ENCODE measurements around the gene ASIC2.

Gene ASIC2

DNA sequence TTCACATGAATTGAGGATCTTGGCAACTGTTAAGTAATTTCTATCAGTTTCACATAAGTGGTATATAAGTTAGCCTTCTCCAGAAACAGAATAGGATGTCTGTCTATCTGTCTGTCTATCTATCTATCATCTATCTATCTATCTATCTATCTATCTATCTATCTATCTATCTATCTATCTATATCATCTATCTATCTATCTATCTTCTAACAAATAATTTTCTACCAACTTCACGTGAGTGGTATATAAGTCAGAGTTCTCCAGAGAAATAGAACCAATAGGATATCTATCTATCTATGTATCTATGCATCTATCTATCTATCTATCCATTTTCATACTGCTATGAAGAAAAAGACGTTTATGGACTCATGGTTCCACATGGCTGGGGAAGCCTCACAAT is 312.9 kb downstream of the ASIC2 start:
- no peak for TF ChIP-seq CSRNP3 (CRISPR knock-in tag; IDR thresholded peaks at IDR 0.05)
- TF ChIP-seq PATZ1 (CRISPR knock-in tag; IDR thresholded peaks at IDR 0.05; ENCODE audit: borderline replicate concordance) = no peak
- TF ChIP-seq, protein P1, sequence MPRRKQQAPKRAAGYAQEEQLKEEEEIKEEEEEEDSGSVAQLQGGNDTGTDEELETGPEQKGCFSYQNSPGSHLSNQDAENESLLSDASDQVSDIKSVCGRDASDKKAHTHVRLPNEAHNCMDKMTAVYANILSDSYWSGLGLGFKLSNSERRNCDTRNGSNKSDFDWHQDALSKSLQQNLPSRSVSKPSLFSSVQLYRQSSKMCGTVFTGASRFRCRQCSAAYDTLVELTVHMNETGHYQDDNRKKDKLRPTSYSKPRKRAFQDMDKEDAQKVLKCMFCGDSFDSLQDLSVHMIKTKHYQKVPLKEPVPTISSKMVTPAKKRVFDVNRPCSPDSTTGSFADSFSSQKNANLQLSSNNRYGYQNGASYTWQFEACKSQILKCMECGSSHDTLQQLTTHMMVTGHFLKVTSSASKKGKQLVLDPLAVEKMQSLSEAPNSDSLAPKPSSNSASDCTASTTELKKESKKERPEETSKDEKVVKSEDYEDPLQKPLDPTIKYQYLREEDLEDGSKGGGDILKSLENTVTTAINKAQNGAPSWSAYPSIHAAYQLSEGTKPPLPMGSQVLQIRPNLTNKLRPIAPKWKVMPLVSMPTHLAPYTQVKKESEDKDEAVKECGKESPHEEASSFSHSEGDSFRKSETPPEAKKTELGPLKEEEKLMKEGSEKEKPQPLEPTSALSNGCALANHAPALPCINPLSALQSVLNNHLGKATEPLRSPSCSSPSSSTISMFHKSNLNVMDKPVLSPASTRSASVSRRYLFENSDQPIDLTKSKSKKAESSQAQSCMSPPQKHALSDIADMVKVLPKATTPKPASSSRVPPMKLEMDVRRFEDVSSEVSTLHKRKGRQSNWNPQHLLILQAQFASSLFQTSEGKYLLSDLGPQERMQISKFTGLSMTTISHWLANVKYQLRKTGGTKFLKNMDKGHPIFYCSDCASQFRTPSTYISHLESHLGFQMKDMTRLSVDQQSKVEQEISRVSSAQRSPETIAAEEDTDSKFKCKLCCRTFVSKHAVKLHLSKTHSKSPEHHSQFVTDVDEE (CRISPR knock-in tag; IDR thresholded peaks at IDR 0.05) = no peak
- no peak for TF ChIP-seq RARB (CRISPR knock-in tag; IDR thresholded peaks at IDR 0.05)
- TF ChIP-seq ZC3H10 (CRISPR knock-in tag; IDR thresholded peaks at IDR 0.05) = no peak
- no peak for TF ChIP-seq POU6F1 (CRISPR knock-in tag; IDR thresholded peaks at IDR 0.05; ENCODE audit: borderline replicate concordance, low read depth)
- no peak for TF ChIP-seq PPARA (CRISPR knock-in tag; IDR thresholded peaks at IDR 0.05; ENCODE audit: borderline replicate concordance)
- no peak for TF ChIP-seq ZFP30 (CRISPR knock-in tag; IDR thresholded peaks at IDR 0.05)
- TF ChIP-seq, protein P2, sequence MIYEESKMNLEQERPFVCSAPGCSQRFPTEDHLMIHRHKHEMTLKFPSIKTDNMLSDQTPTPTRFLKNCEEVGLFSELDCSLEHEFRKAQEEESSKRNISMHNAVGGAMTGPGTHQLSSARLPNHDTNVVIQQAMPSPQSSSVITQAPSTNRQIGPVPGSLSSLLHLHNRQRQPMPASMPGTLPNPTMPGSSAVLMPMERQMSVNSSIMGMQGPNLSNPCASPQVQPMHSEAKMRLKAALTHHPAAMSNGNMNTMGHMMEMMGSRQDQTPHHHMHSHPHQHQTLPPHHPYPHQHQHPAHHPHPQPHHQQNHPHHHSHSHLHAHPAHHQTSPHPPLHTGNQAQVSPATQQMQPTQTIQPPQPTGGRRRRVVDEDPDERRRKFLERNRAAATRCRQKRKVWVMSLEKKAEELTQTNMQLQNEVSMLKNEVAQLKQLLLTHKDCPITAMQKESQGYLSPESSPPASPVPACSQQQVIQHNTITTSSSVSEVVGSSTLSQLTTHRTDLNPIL (CRISPR knock-in tag; IDR thresholded peaks at IDR 0.05; ENCODE audit: low read depth) = no peak
- no peak for TF ChIP-seq OSR1 (CRISPR knock-in tag; IDR thresholded peaks at IDR 0.05)
- TF ChIP-seq SNAI2 (CRISPR knock-in tag; IDR thresholded peaks at IDR 0.05) = no peak
- TF ChIP-seq ISL1 (CRISPR knock-in tag; IDR thresholded peaks at IDR 0.05) = no peak
- no peak for TF ChIP-seq TCF4 (CRISPR knock-in tag; IDR thresholded peaks at IDR 0.05; ENCODE audit: borderline replicate concordance)
- no peak for TF ChIP-seq ZNF70 (CRISPR knock-in tag; IDR thresholded peaks at IDR 0.05)
- TF ChIP-seq TOX (CRISPR knock-in tag; IDR thresholded peaks at IDR 0.05; ENCODE audit: borderline replicate concordance) = no peak
- no peak for TF ChIP-seq ZNF8 (CRISPR knock-in tag; IDR thresholded peaks at IDR 0.05)
- ATAC-seq = no peak

GRCh38 chr17:32976605-32977004 is 316.5 kb downstream of the ASIC2 start:
- ATAC-seq = no peak
- TF ChIP-seq ZC3H10 (CRISPR knock-in tag; IDR thresholded peaks at IDR 0.05) = no peak
- TF ChIP-seq GLIS3 (CRISPR knock-in tag; IDR thresholded peaks at IDR 0.05) = no peak
- TF ChIP-seq PPARA (CRISPR knock-in tag; IDR thresholded peaks at IDR 0.05; ENCODE audit: borderline replicate concordance) = no peak
- no peak for TF ChIP-seq ZFP30 (CRISPR knock-in tag; IDR thresholded peaks at IDR 0.05)
- no peak for TF ChIP-seq POU6F1 (CRISPR knock-in tag; IDR thresholded peaks at IDR 0.05; ENCODE audit: borderline replicate concordance, low read depth)
- TF ChIP-seq OSR1 (CRISPR knock-in tag; IDR thresholded peaks at IDR 0.05) = no peak
- TF ChIP-seq ZNF8 (CRISPR knock-in tag; IDR thresholded peaks at IDR 0.05) = no peak
- no peak for TF ChIP-seq PATZ1 (CRISPR knock-in tag; IDR thresholded peaks at IDR 0.05; ENCODE audit: borderline replicate concordance)
- no peak for TF ChIP-seq ISL1 (CRISPR knock-in tag; IDR thresholded peaks at IDR 0.05)
- no peak for TF ChIP-seq RARB (CRISPR knock-in tag; IDR thresholded peaks at IDR 0.05)
- TF ChIP-seq, protein P1 (CRISPR knock-in tag; IDR thresholded peaks at IDR 0.05) = no peak
- TF ChIP-seq ZNF565 (CRISPR knock-in tag; conservative IDR thresholded peaks at IDR 0.05; ENCODE audit: low read depth) = no peak
- no peak for TF ChIP-seq TCF4 (CRISPR knock-in tag; IDR thresholded peaks at IDR 0.05; ENCODE audit: borderline replicate concordance)
- TF ChIP-seq SNAI2 (CRISPR knock-in tag; IDR thresholded peaks at IDR 0.05) = no peak
- no peak for TF ChIP-seq BACH2 (CRISPR knock-in tag; IDR thresholded peaks at IDR 0.05; ENCODE audit: borderline replicate concordance)
- TF ChIP-seq, protein P2 (CRISPR knock-in tag; IDR thresholded peaks at IDR 0.05; ENCODE audit: low read depth) = no peak
- TF ChIP-seq ZFP3 (CRISPR knock-in tag; IDR thresholded peaks at IDR 0.05) = no peak

All from SK-N-SH treated with all-trans-retinoic acid at 6 μM for 48 hours (cell line).